ENCODE data around the gene FZD8.

Gene FZD8

GRCh38 chr10:35611750-35612149 is 30.3 kb downstream of the FZD8 start:
- ChIA-PET CTCF (interaction anchor here (1.1 to 3.2 kb wide), 3 partner anchors 11 to 1269 kb away, joined by 3 to 22 read pairs (median 4); no protein-coding TSS in a partner anchor), POLR2A (interaction anchor here (1.4 kb wide), 1 partner anchor 26 kb away, joined by 4 read pairs; no protein-coding TSS in a partner anchor)
- TF ChIP-seq BHLHE40 (IDR thresholded peaks at IDR 0.05; ENCODE audit: borderline replicate concordance), result no peak
- no peak for TF ChIP-seq L3MBTL2 (conservative IDR thresholded peaks at IDR 0.05)
- no peak for TF ChIP-seq NFRKB (IDR thresholded peaks at IDR 0.05)
- no peak for TF ChIP-seq LEF1 (IDR thresholded peaks at IDR 0.05; ENCODE audit: borderline replicate concordance)
- no peak for DNase-seq (ENCODE audit: extremely low spot score)

GRCh38 chr10:35608328-35608672 is 33.8 kb downstream of the FZD8 start:
- POLR2A ChIA-PET, result no interaction called here
- TF ChIP-seq CTBP1 (IDR thresholded peaks at IDR 0.05; ENCODE audit: borderline replicate concordance) (no peak), SUZ12 (IDR thresholded peaks at IDR 0.05) (no peak), ELF4 (IDR thresholded peaks at IDR 0.05) (no peak), NFRKB (IDR thresholded peaks at IDR 0.05) (no peak), PKNOX1 (IDR thresholded peaks at IDR 0.05) (no peak), HDGF (IDR thresholded peaks at IDR 0.05; ENCODE audit: borderline replicate concordance) (no peak), SP1 (IDR thresholded peaks at IDR 0.05) (no peak), TARDBP (IDR thresholded peaks at IDR 0.05) (no peak), FOXK2 (IDR thresholded peaks at IDR 0.05) (no peak), BHLHE40 (IDR thresholded peaks at IDR 0.05; ENCODE audit: borderline replicate concordance) (no peak), L3MBTL2 (conservative IDR thresholded peaks at IDR 0.05) (no peak), ARNT (IDR thresholded peaks at IDR 0.05) (no peak), FOXM1 (IDR thresholded peaks at IDR 0.05; ENCODE audit: borderline replicate concordance) (no peak), FOXA1 (IDR thresholded peaks at IDR 0.05) (no peak), ZNF384 (IDR thresholded peaks at IDR 0.05) (no peak), LEF1 (IDR thresholded peaks at IDR 0.05; ENCODE audit: borderline replicate concordance) (no peak)
- DNase-seq (ENCODE audit: extremely low spot score), result no peak
- CTCF ChIA-PET, result no interaction called here

- no peak for DNase-seq (ENCODE audit: extremely low spot score)
- TF ChIP-seq LEF1 (IDR thresholded peaks at IDR 0.05; ENCODE audit: borderline replicate concordance) (no peak), FOXM1 (IDR thresholded peaks at IDR 0.05; ENCODE audit: borderline replicate concordance) (no peak), BHLHE40 (IDR thresholded peaks at IDR 0.05; ENCODE audit: borderline replicate concordance) (no peak)
- ChIA-PET POLR2A (no interaction called here), CTCF (interaction anchor here (0.6 kb wide), 1 partner anchor 1273 kb away, joined by 3 read pairs; no protein-coding TSS in a partner anchor)
Measured at GRCh38 chr10:35607475-35608327, 34.4 kb downstream of the FZD8 start.

GRCh38 chr10:35606430-35606829 is 35.7 kb downstream of the FZD8 start:
- ChIA-PET POLR2A (no interaction called here), CTCF (no interaction called here)
- DNase-seq (ENCODE audit: extremely low spot score), result no peak
- no peak for TF ChIP-seq FOXK2 (IDR thresholded peaks at IDR 0.05)
- TF ChIP-seq ARNT (IDR thresholded peaks at IDR 0.05), result no peak
- TF ChIP-seq ZNF384 (IDR thresholded peaks at IDR 0.05), result no peak

- DNase-seq (ENCODE audit: extremely low spot score), result no peak
- no peak for TF ChIP-seq FOXA1 (IDR thresholded peaks at IDR 0.05)
- TF ChIP-seq CTBP1 (IDR thresholded peaks at IDR 0.05; ENCODE audit: borderline replicate concordance), result no peak
- no peak for TF ChIP-seq SUZ12 (IDR thresholded peaks at IDR 0.05)
- no peak for TF ChIP-seq ARNT (IDR thresholded peaks at IDR 0.05)
- TF ChIP-seq LEF1 (IDR thresholded peaks at IDR 0.05; ENCODE audit: borderline replicate concordance), result no peak
- no peak for TF ChIP-seq HDGF (IDR thresholded peaks at IDR 0.05; ENCODE audit: borderline replicate concordance)
- no peak for TF ChIP-seq FOXM1 (IDR thresholded peaks at IDR 0.05; ENCODE audit: borderline replicate concordance)
- no peak for TF ChIP-seq ELF4 (IDR thresholded peaks at IDR 0.05)
- TF ChIP-seq TARDBP (IDR thresholded peaks at IDR 0.05), result no peak
- no peak for TF ChIP-seq SP1 (IDR thresholded peaks at IDR 0.05)
- TF ChIP-seq FOXK2 (IDR thresholded peaks at IDR 0.05), result no peak
- TF ChIP-seq L3MBTL2 (conservative IDR thresholded peaks at IDR 0.05), result no peak
- TF ChIP-seq ZNF384 (IDR thresholded peaks at IDR 0.05), result no peak
- TF ChIP-seq BHLHE40 (IDR thresholded peaks at IDR 0.05; ENCODE audit: borderline replicate concordance), result no peak
- no peak for TF ChIP-seq NFRKB (IDR thresholded peaks at IDR 0.05)
- no peak for TF ChIP-seq PKNOX1 (IDR thresholded peaks at IDR 0.05)
- ChIA-PET CTCF (no interaction called here), POLR2A (no interaction called here)
Measured at GRCh38 chr10:35605191-35605590, 36.9 kb downstream of the FZD8 start, which contains the start of gene GJD4. Gene GJD4 (plus strand): TSS chr10:35605341. CDS start chr10:35605568, 227 bp downstream.

GRCh38 chr10:35600193-35600592 is 41.9 kb downstream of the FZD8 start:
- ChIA-PET POLR2A (no interaction called here), CTCF (interaction anchor here (0.8 to 1.2 kb wide), 2 partner anchors 12 to 37 kb away, joined by 3 read pairs; no protein-coding TSS in a partner anchor)
- no peak for TF ChIP-seq ARNT (IDR thresholded peaks at IDR 0.05)
- TF ChIP-seq PKNOX1 (IDR thresholded peaks at IDR 0.05), result no peak
- TF ChIP-seq FOXK2 (IDR thresholded peaks at IDR 0.05), result no peak
- TF ChIP-seq TARDBP (IDR thresholded peaks at IDR 0.05), result no peak
- TF ChIP-seq ELF4 (IDR thresholded peaks at IDR 0.05), result no peak
- TF ChIP-seq LEF1 (IDR thresholded peaks at IDR 0.05; ENCODE audit: borderline replicate concordance), result no peak
- no peak for TF ChIP-seq FOXM1 (IDR thresholded peaks at IDR 0.05; ENCODE audit: borderline replicate concordance)
- TF ChIP-seq ZNF384 (IDR thresholded peaks at IDR 0.05), result no peak
- no peak for TF ChIP-seq SUZ12 (IDR thresholded peaks at IDR 0.05)
- no peak for TF ChIP-seq HDGF (IDR thresholded peaks at IDR 0.05; ENCODE audit: borderline replicate concordance)
- no peak for TF ChIP-seq BHLHE40 (IDR thresholded peaks at IDR 0.05; ENCODE audit: borderline replicate concordance)
- TF ChIP-seq L3MBTL2 (conservative IDR thresholded peaks at IDR 0.05), result no peak
- no peak for TF ChIP-seq SP1 (IDR thresholded peaks at IDR 0.05)
- no peak for TF ChIP-seq NFRKB (IDR thresholded peaks at IDR 0.05)
- TF ChIP-seq CTBP1 (IDR thresholded peaks at IDR 0.05; ENCODE audit: borderline replicate concordance), result no peak
- TF ChIP-seq FOXA1 (IDR thresholded peaks at IDR 0.05), result no peak
- no peak for DNase-seq (ENCODE audit: extremely low spot score)
